ENCODE results near the gene ECE1. TPM values are rescaled to one million over a fixed set of nuclear protein-coding genes. Genes with fewer than 3 reads are reported as not detected.
A peak's percentile ranks its signal among the peaks of the same experiment; 100 is the strongest.

The ECE1 gene
- total and polyA plus RNA-seq, 2 of the 13 experiments (the other 11 are each of a cell fraction or from before 2014, with no cell fraction given), result 13.5 to 21.2 TPM

GRCh38 chr1:21185221-21185731 lies 105.0 kb downstream of the ECE1 start (continued):
- TF ChIP-seq JUND (CRISPR knock-in tag; IDR thresholded peaks at IDR 0.05) (no peak), ZNF280D (CRISPR knock-in tag; IDR thresholded peaks at IDR 0.05) (no peak), ZNF234 (CRISPR knock-in tag; conservative IDR thresholded peaks at IDR 0.05) (no peak)

- Histone ChIP-seq H3K9me3 (ENCODE audit: low read length) (no peaks in the 10 kb centered on the region), H4K20me1 (ENCODE audit: insufficient read depth, low read length) (no peaks in the 10 kb centered on the region), H3K27me3 (ENCODE audit: control insufficient read depth in 1 of 2, insufficient read depth in 2 of 2, low read length in 2 of 2) (no peaks in the 10 kb centered on the region; a peak in 1 of 5 replicates), H2AFZ (ENCODE audit: low read length) (no peak overlapping the region), H3K4me1 (ENCODE audit: insufficient read depth, low read length) (no peaks in the 10 kb centered on the region), H3K4me2 (ENCODE audit: low read depth, low read length) (no peak overlapping the region), H3K36me3 (replicated peaks in 1 of 2; ENCODE audit: control insufficient read depth in 1 of 2, insufficient read depth in 2 of 2, low read length in 2 of 2) (no peaks in the 10 kb centered on the region), H3K9ac (ENCODE audit: insufficient read depth, low read depth, low read length) (no peak overlapping the region), H3K4me3 (replicated peaks in 1 of 3; ENCODE audit: insufficient read depth in 1 of 3, low read depth in 2 of 3, low read length in 3 of 3) (no peak overlapping the region), H3K79me2 (ENCODE audit: insufficient read depth, low read length) (no peaks in the 10 kb centered on the region), H3K27ac (ENCODE audit: extremely low read length, insufficient read depth, low read length) (no peak overlapping the region)
- no peak for TF ChIP-seq AGO1 (IDR thresholded peaks at IDR 0.05; ENCODE audit: low read depth, low read length, poor library complexity, severe bottlenecking)
- TF ChIP-seq MAFK (conservative IDR thresholded peaks at IDR 0.05 in 1 of 2, IDR thresholded peaks at IDR 0.05 in 1 of 2; ENCODE audit: low read length in 2 of 2), result 0 out of 4 replicates have a peak, but pooled peaks of 1 of the 2 experiments have one; percentile 11
- no peak for TF ChIP-seq RARG (CRISPR knock-in tag; IDR thresholded peaks at IDR 0.05; ENCODE audit: low read depth)
- no peak for TF ChIP-seq RXRA (CRISPR knock-in tag; IDR thresholded peaks at IDR 0.05)
- TF ChIP-seq SNAPC2 (CRISPR knock-in tag; IDR thresholded peaks at IDR 0.05), result no peak
- no peak for TF ChIP-seq GPN1 (CRISPR knock-in tag; IDR thresholded peaks at IDR 0.05; ENCODE audit: borderline replicate concordance)
- ChIA-PET POLR2A (no interaction called here), CTCF (ENCODE audit: low intra/inter-chr PET ratio, low total read pairs) (no interaction called here)
- BruUV-seq (replicated peaks), result no TSS peak
- ATAC-seq (no peak), FAIRE-seq (no peak), DNase-seq (ENCODE audit: low spot score) (no peak)
- in situ Hi-C loops (cut with HindIII; ENCODE audit: extremely low pct_ligation_motif_present, low pct_unique_long_range_greater_than_20kb) (loop anchor here (25.0 kb wide), 1 partner anchor 197 kb away; no protein-coding TSS in a partner anchor), intact Hi-C loops (cut with micrococcal nuclease; ENCODE audit: unreplicated experiment) (no loop called here)
- 32% methylated on average over 1 of the region's 1 CpG for WGBS (ENCODE audit: low lambda C conversion rate)
Observed at GRCh38 chr1:21184276-21184675, 106.0 kb downstream of the ECE1 start.

All from HepG2 (cell line).